NCI-H2171 treated with DMSO at 0.1 percent for 48 hours (cell line): ENCODE measurements around the gene FRS2.

Experiments
- DNase-seq: peaks from one replicate; lab custom pipeline; 2025; lab: John Stamatoyannopoulos, UW

FRS2 gene

GRCh38 chr12:69501154-69501895 is 31.1 kb downstream of the FRS2 start:
- no peak for DNase-seq

GRCh38 chr12:69502345-69503081 is 32.3 kb downstream of the FRS2 start:
- no peak for DNase-seq

GRCh38 chr12:69508091-69508490 is 37.9 kb downstream of the FRS2 start:
- DNase-seq: no peak

GRCh38 chr12:69508621-69509020 is 38.4 kb downstream of the FRS2 start:
- no peak for DNase-seq

DNA sequence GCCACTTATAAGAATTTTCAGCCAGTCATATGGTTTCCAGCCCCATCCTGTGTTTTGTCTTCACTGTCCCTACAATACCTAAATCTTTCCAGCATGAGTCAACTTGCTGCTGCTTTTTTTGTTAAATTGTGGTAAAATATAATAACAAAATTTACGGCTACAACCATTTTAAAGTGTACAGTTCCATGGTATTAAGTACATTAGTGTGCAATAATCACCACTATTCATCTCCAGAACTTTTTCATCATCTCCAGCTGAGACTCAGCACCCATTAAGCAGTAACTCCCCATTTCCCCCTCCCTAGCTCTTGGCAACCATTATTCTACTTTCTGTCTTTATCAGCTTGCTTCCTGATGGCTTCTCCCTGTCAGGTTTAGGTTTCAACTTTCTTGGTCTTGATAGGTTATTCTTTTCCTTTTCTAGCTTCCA is 39.1 kb downstream of the FRS2 start:
- peak; percentile 10 for DNase-seq

- DNase-seq: peak; percentile 27
These were observed 40.0 kb downstream of the FRS2 start for GRCh38 chr12:69509904-69510827.

DNA sequence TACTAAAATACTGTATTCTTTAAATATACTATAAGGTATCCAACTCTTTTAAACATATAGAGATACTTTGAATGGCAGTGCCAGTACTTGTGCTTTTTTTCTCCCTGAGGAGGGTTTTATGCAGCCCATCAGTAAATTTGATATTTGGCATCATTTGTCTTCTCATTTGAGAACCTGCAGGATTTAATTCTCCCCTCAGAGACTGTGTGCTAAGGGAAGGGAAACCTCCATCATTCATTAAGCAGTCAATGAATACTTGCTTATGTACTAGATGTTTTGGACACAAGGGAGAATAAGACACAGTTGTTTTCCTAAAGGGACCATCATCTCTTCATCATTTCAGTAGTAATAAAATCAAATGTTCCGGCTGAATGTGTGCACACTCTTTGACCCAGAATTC is 40.8 kb downstream of the FRS2 start:
- no peak for DNase-seq

DNA sequence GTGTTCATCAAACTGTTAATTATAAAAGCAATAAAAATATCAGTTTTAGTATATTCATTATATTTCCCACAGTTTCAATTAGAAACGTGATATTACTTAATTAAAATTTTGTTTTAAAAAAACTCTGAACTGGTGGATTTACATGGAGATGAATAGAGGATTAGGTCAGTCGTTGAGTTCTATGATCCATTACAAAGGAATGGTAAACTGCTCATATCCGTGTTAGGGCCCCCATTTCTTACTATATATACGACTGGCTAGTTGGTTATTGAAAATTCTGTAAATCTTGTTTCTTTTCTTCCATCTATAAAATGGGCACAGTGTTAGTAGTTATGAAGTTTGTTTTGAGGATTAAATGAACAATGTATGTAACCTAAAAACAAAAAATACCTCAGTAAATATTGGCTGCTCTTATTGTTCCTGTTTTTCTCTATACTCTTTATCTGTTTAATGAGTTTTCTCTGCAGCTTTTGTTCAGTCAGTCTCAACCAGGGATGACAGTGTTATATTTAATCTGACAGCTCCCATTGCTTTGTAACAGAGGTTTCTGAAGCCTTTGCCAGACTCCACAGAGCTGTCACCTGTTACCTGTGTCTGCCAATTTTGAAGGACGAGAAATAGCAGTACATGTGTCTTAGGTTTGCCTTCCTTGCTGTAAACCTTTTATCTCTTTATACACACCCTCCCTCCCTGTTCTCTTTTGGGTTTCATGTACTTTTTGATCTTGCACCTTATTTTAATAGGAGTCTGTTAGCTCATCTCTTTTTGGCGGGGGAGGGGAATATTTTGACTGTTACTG is 41.5 kb downstream of the FRS2 start:
- peak; percentile 14 for DNase-seq

DNA sequence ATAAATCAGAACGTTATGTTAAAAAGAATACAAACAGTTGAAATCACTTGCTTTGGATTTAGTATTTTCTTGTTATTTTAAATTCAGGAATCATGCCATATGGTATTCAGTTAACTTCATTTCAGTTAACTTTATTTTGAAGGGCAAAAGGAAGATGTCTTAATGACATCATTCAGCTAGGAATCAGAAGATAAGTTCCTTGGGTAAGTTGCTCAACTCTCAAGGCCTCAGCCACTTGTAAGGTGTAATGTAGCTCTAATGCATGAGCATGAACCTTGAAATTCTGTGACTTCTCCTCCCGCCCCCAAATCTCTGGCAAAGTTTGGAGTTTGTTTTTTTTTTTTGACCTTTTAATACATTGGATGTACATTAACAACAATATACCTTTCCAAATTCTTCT is 42.6 kb downstream of the FRS2 start:
- DNase-seq: no peak

DNA sequence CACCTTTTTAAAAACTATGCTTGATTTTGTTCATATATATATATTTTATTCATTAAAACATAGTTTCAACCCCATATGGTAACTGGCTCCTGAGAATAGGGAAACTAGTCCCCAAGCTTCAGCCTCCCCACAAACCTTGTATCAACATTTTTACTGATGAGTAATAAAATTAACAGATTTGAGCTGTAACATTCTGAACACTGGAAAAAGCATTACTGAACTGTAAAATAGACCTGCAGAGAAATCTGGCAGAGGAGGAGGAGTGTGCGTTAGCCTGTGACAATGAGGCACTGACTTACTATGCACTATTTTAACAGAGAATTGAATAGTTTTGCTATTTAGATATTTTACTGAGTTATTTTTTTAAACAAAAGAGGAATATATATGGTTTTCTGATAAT is 43.1 kb downstream of the FRS2 start:
- no peak for DNase-seq

DNA sequence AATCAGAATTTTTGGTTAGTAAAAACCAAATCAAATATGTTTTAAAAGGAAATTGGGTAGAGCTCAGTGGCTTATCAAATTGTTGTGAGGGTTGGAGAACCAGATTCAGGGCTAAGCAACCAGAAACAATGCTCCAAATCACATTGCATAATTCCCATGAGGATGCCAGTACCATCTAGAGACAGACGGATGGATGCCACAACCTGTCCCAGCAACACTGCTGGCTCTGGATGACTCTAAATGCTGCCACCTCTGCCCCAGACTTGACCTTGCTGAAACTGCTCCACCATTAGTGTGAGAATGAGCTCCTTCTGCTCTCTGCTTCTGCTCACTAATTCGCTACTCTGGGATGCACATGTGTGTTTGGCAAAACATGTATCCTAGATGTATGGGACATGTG is 43.9 kb downstream of the FRS2 start:
- peak; percentile 90 for DNase-seq

- DNase-seq: no peak
These were observed 44.7 kb downstream of the FRS2 start for GRCh38 chr12:69514845-69515244.

- no peak for DNase-seq
These were observed 45.3 kb downstream of the FRS2 start for GRCh38 chr12:69515394-69515930.

- DNase-seq: no peak
These were observed 46.8 kb downstream of the FRS2 start for GRCh38 chr12:69516950-69517349.

DNA sequence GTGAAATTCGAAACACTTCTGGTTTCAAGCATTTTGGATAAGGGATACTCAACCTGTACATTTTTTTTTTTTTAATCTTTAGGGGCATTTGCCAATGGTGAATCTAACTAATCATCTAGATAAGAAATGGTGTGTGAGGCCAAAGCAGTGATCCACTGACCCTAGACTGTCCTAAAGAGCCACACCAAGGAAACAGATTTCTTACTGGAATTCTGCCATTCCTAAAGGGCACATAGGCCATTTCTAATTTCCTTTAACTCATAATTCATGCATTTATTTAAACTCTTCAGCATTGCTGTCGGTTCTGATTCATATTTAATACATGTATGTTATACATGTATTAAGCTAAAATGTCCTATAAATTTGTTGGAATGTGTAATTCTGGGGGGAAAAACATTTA is 47.2 kb downstream of the FRS2 start:
- DNase-seq: no peak

DNA sequence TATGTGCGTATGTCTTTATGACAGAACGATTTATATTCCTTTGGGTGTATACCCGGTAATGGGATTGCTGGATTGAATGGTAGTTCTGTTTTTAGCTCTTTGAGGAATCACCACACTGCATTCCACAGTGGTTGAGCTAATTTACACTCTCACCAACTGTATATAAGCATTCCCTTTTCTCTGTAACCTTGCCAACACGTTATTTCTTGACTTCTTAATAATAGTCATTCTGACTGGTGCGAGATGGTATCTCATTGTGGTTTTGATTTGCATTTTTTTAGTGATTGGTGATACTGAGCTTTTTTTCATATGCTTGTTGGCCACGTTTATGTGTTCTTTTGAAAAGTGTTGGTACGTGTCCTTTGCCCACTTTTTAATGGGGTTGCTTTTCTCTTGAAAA is 49.7 kb downstream of the FRS2 start:
- DNase-seq: no peak

GRCh38 chr12:69523433-69524330 is 53.5 kb downstream of the FRS2 start:
- no peak for DNase-seq

- DNase-seq: no peak
These were observed 54.1 kb downstream of the FRS2 start for GRCh38 chr12:69524331-69524630.

- DNase-seq: no peak
These were observed 54.7 kb downstream of the FRS2 start for GRCh38 chr12:69524755-69525469.
